ENCODE results near the gene PEX16.

DNA sequence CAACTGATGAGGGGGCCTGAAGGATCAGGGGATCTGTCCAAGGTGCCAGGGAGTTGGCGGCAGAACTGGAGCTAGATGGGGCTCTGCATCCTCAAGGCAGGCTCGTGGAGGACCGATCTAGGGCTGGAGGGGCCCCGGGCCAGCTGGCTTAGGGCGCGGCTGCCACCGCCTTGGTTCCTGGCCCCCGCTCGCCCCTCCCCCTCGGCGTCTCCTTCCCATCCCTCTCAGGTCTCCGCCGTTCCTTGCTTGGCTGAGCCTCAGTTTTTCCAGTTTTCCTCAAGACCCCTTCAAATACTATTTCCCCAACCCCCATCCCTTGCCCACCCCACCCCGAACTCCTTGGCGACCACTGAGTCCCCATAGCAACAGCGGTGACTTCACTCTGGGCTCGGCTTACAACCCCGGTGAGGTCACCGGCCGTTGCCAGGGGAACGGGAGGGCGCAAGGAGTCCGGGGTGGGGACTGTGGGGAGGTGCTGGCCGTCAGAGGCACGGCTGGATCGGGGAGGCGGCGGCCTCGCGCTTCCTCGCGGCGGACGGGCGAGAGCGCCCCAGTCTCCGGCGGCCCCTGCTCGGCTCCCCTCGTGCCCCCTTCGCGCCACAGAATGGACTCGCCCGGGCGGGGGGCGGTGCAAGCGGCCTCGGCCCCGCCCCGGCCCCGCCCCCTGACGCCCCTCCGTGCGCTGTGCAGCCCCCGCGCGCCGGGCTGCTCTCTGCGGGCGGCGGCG lies 18.1 kb downstream of the PEX16 start:
- TF ChIP-seq, protein P1, sequence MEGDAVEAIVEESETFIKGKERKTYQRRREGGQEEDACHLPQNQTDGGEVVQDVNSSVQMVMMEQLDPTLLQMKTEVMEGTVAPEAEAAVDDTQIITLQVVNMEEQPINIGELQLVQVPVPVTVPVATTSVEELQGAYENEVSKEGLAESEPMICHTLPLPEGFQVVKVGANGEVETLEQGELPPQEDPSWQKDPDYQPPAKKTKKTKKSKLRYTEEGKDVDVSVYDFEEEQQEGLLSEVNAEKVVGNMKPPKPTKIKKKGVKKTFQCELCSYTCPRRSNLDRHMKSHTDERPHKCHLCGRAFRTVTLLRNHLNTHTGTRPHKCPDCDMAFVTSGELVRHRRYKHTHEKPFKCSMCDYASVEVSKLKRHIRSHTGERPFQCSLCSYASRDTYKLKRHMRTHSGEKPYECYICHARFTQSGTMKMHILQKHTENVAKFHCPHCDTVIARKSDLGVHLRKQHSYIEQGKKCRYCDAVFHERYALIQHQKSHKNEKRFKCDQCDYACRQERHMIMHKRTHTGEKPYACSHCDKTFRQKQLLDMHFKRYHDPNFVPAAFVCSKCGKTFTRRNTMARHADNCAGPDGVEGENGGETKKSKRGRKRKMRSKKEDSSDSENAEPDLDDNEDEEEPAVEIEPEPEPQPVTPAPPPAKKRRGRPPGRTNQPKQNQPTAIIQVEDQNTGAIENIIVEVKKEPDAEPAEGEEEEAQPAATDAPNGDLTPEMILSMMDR (conservative IDR thresholded peaks at IDR 0.05; ENCODE audit: low read length), result no peak
- TF ChIP-seq EZH2phosphoT487 (IDR thresholded peaks at IDR 0.05; ENCODE audit: borderline replicate concordance, low read depth, low read length), result no peak

All from OCI-LY7 (cell line).